Measurements from ENCODE around the gene CCDC85C. TPM values are rescaled to one million over a fixed set of nuclear protein-coding genes. Genes with fewer than 3 reads are reported as not detected.

The CCDC85C gene
- total and polyA plus RNA-seq, 2 of the 8 experiments (the other 6 are each of a cell fraction or from before 2014, with no cell fraction given) = 16.8 to 35.8 TPM

DNA sequence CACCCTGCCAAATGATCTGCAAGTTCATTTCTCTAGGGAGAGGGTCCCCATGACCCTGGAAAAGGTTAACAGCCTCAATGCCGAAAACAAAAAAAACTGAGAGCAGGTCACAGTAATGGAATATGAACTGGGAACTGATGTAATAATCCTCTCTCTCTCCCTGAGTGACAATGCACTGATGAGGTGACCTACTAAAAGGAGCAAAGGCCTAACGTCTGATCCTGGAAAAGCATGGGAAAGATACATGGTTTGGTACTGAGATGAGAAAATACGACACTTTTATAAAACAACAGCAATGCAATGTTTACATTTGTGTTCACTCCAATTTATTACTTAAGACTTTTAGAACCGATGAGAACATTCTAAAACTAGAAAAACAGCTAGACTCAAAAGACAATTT is 151.0 kb downstream of the CCDC85C start (continued):
- TF ChIP-seq TAF1 (IDR thresholded peaks at IDR 0.05; ENCODE audit: low read depth, low read length) (no peak), TEAD4 (IDR thresholded peaks at IDR 0.05; ENCODE audit: low read depth, low read length) (no peak), GABPA (IDR thresholded peaks at IDR 0.05; ENCODE audit: borderline replicate concordance, insufficient read depth, low read length) (no peak), KDM1A (IDR thresholded peaks at IDR 0.05; ENCODE audit: borderline replicate concordance, low read length) (no peak)

All from H1 (cell line).